ENCODE results near the gene DUSP22. TPM values are rescaled to one million over a fixed set of nuclear protein-coding genes. Genes with fewer than 3 reads are reported as not detected.

The DUSP22 gene
- total RNA-seq, 1 experiment from 2014 or later: 19.2 TPM

GRCh38 chr6:397604-398003, 105.3 kb downstream of the DUSP22 start:
- Histone ChIP-seq H3K36me3 (ENCODE audit: control insufficient read depth in 1 of 2, insufficient read depth in 2 of 2, low read length in 2 of 2) (no peaks in the 10 kb centered on the region), H3K9me2 (ENCODE audit: insufficient read depth) (no peaks in the 10 kb centered on the region), H3K27ac (ENCODE audit: low read depth, low read length) (no peak overlapping the region), H3K4me2 (ENCODE audit: low read length) (no peak overlapping the region), H2AFZ (ENCODE audit: low read depth, low read length, poor library complexity, severe bottlenecking) (no peak overlapping the region), H3K27me3 (ENCODE audit: insufficient read depth, low read length) (peaks cover 12% of the 10 kb centered on the region; the same call in 1 of the 2 replicates), H3K4me1 (ENCODE audit: control insufficient read depth in 1 of 2, insufficient read depth in 2 of 2, low read length in 2 of 2) (no peaks in the 10 kb centered on the region), H3K9ac (ENCODE audit: low read length) (no peak overlapping the region), H3K4me3 (replicated peaks in 1 of 2; ENCODE audit: low read depth in 1 of 2, low read length in 2 of 2) (no peak overlapping the region), H3K9me3 (ENCODE audit: control insufficient read depth in 1 of 2, insufficient read depth in 1 of 2, low read depth in 1 of 2, low read length in 2 of 2) (no peaks in the 10 kb centered on the region), H3K79me2 (ENCODE audit: insufficient read depth, low read length) (no peaks in the 10 kb centered on the region), H4K20me1 (ENCODE audit: insufficient read depth) (no peaks in the 10 kb centered on the region)
- DNase-seq (ENCODE audit: low read depth, low spot score) (no peak), ATAC-seq (no peak)
- CTCF ChIA-PET: no interaction called here
- intact Hi-C loops (cut with micrococcal nuclease): no loop called here
- TF ChIP-seq CBX3 (IDR thresholded peaks at IDR 0.05; ENCODE audit: low read depth): no peak
- TF ChIP-seq JUND (IDR thresholded peaks at IDR 0.05): no peak
- TF ChIP-seq, protein P1, sequence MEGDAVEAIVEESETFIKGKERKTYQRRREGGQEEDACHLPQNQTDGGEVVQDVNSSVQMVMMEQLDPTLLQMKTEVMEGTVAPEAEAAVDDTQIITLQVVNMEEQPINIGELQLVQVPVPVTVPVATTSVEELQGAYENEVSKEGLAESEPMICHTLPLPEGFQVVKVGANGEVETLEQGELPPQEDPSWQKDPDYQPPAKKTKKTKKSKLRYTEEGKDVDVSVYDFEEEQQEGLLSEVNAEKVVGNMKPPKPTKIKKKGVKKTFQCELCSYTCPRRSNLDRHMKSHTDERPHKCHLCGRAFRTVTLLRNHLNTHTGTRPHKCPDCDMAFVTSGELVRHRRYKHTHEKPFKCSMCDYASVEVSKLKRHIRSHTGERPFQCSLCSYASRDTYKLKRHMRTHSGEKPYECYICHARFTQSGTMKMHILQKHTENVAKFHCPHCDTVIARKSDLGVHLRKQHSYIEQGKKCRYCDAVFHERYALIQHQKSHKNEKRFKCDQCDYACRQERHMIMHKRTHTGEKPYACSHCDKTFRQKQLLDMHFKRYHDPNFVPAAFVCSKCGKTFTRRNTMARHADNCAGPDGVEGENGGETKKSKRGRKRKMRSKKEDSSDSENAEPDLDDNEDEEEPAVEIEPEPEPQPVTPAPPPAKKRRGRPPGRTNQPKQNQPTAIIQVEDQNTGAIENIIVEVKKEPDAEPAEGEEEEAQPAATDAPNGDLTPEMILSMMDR (IDR thresholded peaks at IDR 0.05 in 2 of 3, conservative IDR thresholded peaks at IDR 0.05 in 1 of 3; ENCODE audit: borderline replicate concordance in 1 of 3, insufficient read depth in 1 of 3, low read depth in 2 of 3, low read length in 2 of 3): no peak
- no peak for TF ChIP-seq EGR1 (IDR thresholded peaks at IDR 0.05; ENCODE audit: low read depth)
- TF ChIP-seq, protein P2, sequence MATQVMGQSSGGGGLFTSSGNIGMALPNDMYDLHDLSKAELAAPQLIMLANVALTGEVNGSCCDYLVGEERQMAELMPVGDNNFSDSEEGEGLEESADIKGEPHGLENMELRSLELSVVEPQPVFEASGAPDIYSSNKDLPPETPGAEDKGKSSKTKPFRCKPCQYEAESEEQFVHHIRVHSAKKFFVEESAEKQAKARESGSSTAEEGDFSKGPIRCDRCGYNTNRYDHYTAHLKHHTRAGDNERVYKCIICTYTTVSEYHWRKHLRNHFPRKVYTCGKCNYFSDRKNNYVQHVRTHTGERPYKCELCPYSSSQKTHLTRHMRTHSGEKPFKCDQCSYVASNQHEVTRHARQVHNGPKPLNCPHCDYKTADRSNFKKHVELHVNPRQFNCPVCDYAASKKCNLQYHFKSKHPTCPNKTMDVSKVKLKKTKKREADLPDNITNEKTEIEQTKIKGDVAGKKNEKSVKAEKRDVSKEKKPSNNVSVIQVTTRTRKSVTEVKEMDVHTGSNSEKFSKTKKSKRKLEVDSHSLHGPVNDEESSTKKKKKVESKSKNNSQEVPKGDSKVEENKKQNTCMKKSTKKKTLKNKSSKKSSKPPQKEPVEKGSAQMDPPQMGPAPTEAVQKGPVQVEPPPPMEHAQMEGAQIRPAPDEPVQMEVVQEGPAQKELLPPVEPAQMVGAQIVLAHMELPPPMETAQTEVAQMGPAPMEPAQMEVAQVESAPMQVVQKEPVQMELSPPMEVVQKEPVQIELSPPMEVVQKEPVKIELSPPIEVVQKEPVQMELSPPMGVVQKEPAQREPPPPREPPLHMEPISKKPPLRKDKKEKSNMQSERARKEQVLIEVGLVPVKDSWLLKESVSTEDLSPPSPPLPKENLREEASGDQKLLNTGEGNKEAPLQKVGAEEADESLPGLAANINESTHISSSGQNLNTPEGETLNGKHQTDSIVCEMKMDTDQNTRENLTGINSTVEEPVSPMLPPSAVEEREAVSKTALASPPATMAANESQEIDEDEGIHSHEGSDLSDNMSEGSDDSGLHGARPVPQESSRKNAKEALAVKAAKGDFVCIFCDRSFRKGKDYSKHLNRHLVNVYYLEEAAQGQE (IDR thresholded peaks at IDR 0.05; ENCODE audit: low read depth): no peak
- TF ChIP-seq TCF7L2 (IDR thresholded peaks at IDR 0.05; ENCODE audit: borderline replicate concordance, extremely low read depth, insufficient read depth, insufficient read length): no peak
- TF ChIP-seq CEBPB (IDR thresholded peaks at IDR 0.05; ENCODE audit: low read depth): no peak
- no peak for TF ChIP-seq EZH2phosphoT487 (IDR thresholded peaks at IDR 0.05; ENCODE audit: borderline replicate concordance)
- TF ChIP-seq YY1 (IDR thresholded peaks at IDR 0.05; ENCODE audit: extremely low read depth, insufficient replicate concordance, low read depth, low read length): no peak
- TF ChIP-seq, protein P3, sequence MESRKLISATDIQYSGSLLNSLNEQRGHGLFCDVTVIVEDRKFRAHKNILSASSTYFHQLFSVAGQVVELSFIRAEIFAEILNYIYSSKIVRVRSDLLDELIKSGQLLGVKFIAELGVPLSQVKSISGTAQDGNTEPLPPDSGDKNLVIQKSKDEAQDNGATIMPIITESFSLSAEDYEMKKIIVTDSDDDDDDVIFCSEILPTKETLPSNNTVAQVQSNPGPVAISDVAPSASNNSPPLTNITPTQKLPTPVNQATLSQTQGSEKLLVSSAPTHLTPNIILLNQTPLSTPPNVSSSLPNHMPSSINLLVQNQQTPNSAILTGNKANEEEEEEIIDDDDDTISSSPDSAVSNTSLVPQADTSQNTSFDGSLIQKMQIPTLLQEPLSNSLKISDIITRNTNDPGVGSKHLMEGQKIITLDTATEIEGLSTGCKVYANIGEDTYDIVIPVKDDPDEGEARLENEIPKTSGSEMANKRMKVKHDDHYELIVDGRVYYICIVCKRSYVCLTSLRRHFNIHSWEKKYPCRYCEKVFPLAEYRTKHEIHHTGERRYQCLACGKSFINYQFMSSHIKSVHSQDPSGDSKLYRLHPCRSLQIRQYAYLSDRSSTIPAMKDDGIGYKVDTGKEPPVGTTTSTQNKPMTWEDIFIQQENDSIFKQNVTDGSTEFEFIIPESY (IDR thresholded peaks at IDR 0.05; ENCODE audit: extremely low read depth, insufficient replicate concordance, low read length): no peak
- no peak for TF ChIP-seq RAD21 (IDR thresholded peaks at IDR 0.05; ENCODE audit: low read depth)
- TF ChIP-seq POLR2AphosphoS5 (IDR thresholded peaks at IDR 0.05; ENCODE audit: low read depth, low read length): no peak
- TF ChIP-seq, protein P4, sequence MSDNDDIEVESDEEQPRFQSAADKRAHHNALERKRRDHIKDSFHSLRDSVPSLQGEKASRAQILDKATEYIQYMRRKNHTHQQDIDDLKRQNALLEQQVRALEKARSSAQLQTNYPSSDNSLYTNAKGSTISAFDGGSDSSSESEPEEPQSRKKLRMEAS (IDR thresholded peaks at IDR 0.05): no peak
- TF ChIP-seq SP1 (IDR thresholded peaks at IDR 0.05; ENCODE audit: low read depth): no peak
- TF ChIP-seq, protein P5, sequence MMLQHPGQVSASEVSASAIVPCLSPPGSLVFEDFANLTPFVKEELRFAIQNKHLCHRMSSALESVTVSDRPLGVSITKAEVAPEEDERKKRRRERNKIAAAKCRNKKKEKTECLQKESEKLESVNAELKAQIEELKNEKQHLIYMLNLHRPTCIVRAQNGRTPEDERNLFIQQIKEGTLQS (IDR thresholded peaks at IDR 0.05): no peak
- BruUV-seq (replicated peaks): no TSS peak
- POLR2A ChIA-PET: no interaction called here
- RAD21 ChIA-PET (ENCODE audit: low non-redundant PET in 1 of 2, low total read pairs in 2 of 2, uncharacterized antibody in 2 of 2, unreplicated experiment in 2 of 2): no interaction called here
